Peyer's patch (tissue), 4 donors: ENCODE measurements around the gene ATRIP. TPM values are rescaled to one million over a fixed set of nuclear protein-coding genes. Genes with fewer than 3 reads are reported as not detected.

Experiments used
- DNase-seq, 3 donors: peaks; one replicate each; pipeline ENCODE4 v3.0.0-alpha.2; 2017 to 2019
- H3K27ac ChIP-seq, 4 donors: fragments of 200-600 bp; sonication (generic); one replicate each; pipeline ENCODE4 v1.5.1; 2016 to 2019
- H3K27me3 ChIP-seq, 2 donors: fragments of 200-600 bp; sonication (generic); one replicate each; pipeline ENCODE4 v1.5.1; 2019
- H3K36me3 ChIP-seq, 3 donors: fragments of 200-600 bp; sonication (generic); one replicate each; pipeline ENCODE4 v1.5.1; 2016 to 2019
- H3K4me1 ChIP-seq, 4 donors: fragments of 200-600 bp; sonication (generic); one replicate each; pipeline ENCODE4 v1.5.1; 2016 to 2019
- H3K4me3 ChIP-seq, 4 donors: fragments of 200-600 bp; sonication (generic); 1 replicate in 3 of 4; 2 replicates in 1 of 4; pipeline ENCODE4 v1.5.1; 2016 to 2019; ENCODE audit warnings: mild to moderate bottlenecking in 1 of 4
- H3K9me3 ChIP-seq, 4 donors: fragments of 200-600 bp; sonication (generic); one replicate each; pipeline ENCODE4 v1.5.1; 2016 to 2019; ENCODE audit warnings: mild to moderate bottlenecking in 1 of 4
- POLR2A ChIP-seq, 2 donors: fragments of 450-650 bp; IDR thresholded peaks; one replicate each; pipeline ENCODE4 v1.5.1; 2017; ENCODE audit warnings: antibody characterized with exemption in 2 of 2, mild to moderate bottlenecking in 2 of 2, moderate library complexity in 2 of 2
- total RNA-seq, 4 donors: library from RNA; depleted of rRNA; stranded (reverse); fragments of >200 nt; gene quantifications; one replicate each; pipeline ENCODE4 v1.1.0, GENCODE V29; 2016
- TF ChIP-seq, protein P1 (sequence below), 6 experiments: fragments of 450-650 bp in 4 of 6; fragments of 200-600 bp in 2 of 6; sonication (generic) in 1 of 6; IDR thresholded peaks; one replicate each; pipeline ENCODE4 v1.5.1; 2017 to 2019; ENCODE audit warnings: antibody characterized with exemption in 6 of 6, mild to moderate bottlenecking in 3 of 6, moderate library complexity in 1 of 6

The ATRIP gene
- total RNA-seq, 4 donors from 2014 or later: 2.6 to 13.2 (median 6.0) TPM

DNA sequence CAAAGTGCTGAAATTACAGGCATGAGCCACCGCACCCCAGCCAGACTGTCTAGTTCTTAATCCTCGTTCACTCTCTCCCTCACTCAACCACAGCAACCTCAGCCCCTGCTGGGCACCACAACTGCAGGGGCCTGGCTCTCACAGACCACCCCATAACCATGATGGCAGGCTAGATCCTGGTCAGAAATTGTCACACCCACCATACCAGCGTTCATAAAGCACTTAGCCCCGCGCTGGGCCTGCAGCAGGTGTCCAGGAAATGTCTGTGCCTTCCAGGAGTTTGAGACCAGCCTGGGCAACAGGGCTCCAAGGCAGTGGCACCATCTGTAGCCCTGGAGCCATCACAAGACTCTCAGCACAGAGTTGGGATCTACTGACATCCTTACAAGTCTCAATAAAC, 55.6 kb downstream of the ATRIP start:
- no peak for DNase-seq
- no peaks in the 10 kb centered on the region for H3K9me3 ChIP-seq
- peaks cover 0 to 12% (median 7%) of the 10 kb centered on the region in 4 donors for H3K4me1 ChIP-seq
- TF ChIP-seq POLR2A (IDR thresholded peaks at IDR 0.05): no peak
- TF ChIP-seq, protein P1, sequence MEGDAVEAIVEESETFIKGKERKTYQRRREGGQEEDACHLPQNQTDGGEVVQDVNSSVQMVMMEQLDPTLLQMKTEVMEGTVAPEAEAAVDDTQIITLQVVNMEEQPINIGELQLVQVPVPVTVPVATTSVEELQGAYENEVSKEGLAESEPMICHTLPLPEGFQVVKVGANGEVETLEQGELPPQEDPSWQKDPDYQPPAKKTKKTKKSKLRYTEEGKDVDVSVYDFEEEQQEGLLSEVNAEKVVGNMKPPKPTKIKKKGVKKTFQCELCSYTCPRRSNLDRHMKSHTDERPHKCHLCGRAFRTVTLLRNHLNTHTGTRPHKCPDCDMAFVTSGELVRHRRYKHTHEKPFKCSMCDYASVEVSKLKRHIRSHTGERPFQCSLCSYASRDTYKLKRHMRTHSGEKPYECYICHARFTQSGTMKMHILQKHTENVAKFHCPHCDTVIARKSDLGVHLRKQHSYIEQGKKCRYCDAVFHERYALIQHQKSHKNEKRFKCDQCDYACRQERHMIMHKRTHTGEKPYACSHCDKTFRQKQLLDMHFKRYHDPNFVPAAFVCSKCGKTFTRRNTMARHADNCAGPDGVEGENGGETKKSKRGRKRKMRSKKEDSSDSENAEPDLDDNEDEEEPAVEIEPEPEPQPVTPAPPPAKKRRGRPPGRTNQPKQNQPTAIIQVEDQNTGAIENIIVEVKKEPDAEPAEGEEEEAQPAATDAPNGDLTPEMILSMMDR (IDR thresholded peaks at IDR 0.05): no peak
- no peak overlapping the region for H3K4me3 ChIP-seq
- peaks cover 0 to 6% (median 0%) of the 10 kb centered on the region in 3 donors for H3K36me3 ChIP-seq
- peak overlapping the region in 1 of 4 donors; percentile 92 for H3K27ac ChIP-seq
- H3K27me3 ChIP-seq: no peaks in the 10 kb centered on the region

DNA sequence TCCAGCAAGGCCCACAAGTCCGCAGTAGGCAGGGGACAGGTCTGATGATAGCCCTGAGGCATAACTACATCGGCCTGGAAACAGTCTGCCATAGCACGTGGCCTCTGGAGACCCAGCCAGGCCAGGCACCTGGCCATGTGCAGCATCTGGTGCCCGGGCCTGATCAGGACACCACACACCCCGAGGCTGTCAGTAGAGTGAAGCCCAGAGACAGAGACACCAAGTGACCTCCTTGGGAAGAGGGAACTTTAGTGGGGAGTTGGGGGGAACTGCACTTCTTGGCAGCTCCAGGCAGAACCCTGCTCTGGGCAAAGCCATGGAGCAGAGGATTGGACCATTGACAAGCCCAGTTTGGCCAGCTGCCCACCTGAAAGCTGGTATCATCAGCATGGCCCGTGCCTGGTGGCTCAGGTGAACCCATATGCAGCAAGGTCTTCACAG, 56.2 kb downstream of the ATRIP start:
- H3K4me3 ChIP-seq: peak overlapping the region in 1 of 4 donors; percentile 94
- H3K27me3 ChIP-seq: no peaks in the 10 kb centered on the region
- TF ChIP-seq, protein P1 (IDR thresholded peaks at IDR 0.05): no peak
- TF ChIP-seq POLR2A (IDR thresholded peaks at IDR 0.05): no peak
- no peaks in the 10 kb centered on the region for H3K9me3 ChIP-seq
- no peak for DNase-seq
- peaks cover 0 to 12% (median 7%) of the 10 kb centered on the region in 4 donors for H3K4me1 ChIP-seq
- H3K36me3 ChIP-seq: peaks cover 0 to 6% (median 0%) of the 10 kb centered on the region in 3 donors
- peak overlapping the region; percentile 83 to 94 (median 88) for H3K27ac ChIP-seq

DNA sequence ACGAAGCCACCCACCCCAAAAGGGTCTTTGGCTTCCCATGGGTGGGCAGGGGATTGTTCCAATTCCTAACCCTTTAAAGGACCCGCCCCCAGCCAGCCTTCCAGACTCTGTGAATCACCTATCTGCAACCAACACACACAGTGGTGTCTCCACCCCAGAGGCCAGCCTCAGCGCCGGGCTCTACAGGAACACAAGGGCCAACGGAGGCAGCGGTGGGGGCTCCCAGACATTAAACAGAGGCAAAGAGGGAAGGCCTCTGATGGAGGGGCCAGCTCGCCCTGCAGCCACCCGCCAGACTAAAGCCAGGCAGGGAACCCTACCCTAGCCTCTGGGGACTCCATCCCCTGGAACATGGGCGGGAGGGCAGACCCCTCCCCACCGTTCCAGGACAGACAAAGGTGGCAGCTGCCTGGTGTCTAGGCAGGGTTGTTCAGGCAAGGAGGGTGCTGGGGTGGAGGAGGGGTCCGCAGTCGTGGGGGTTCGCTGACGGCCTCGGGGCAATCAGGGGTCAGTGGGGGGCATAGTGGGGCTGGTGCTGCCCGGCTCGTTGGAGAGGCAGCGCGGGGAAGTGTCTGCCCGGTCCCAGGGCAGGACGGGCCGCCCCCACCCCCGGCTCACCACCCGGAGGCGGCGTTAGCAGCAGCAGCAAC, 57.0 kb downstream of the ATRIP start:
- Histone ChIP-seq H3K4me1 (peaks cover 0 to 12% (median 7%) of the 10 kb centered on the region in 4 donors), H3K36me3 (peaks cover 0 to 5% (median 0%) of the 10 kb centered on the region in 3 donors), H3K4me3 (peak overlapping the region; percentile 75 to 94 (median 86)), H3K27ac (peak overlapping the region; percentile 83 to 94 (median 88)), H3K9me3 (no peaks in the 10 kb centered on the region), H3K27me3 (no peaks in the 10 kb centered on the region)
- TF ChIP-seq, protein P1 (IDR thresholded peaks at IDR 0.05): no peak
- no peak for TF ChIP-seq POLR2A (IDR thresholded peaks at IDR 0.05)
- DNase-seq: peak in 2 of 3 donors; percentile 42 to 66

DNA sequence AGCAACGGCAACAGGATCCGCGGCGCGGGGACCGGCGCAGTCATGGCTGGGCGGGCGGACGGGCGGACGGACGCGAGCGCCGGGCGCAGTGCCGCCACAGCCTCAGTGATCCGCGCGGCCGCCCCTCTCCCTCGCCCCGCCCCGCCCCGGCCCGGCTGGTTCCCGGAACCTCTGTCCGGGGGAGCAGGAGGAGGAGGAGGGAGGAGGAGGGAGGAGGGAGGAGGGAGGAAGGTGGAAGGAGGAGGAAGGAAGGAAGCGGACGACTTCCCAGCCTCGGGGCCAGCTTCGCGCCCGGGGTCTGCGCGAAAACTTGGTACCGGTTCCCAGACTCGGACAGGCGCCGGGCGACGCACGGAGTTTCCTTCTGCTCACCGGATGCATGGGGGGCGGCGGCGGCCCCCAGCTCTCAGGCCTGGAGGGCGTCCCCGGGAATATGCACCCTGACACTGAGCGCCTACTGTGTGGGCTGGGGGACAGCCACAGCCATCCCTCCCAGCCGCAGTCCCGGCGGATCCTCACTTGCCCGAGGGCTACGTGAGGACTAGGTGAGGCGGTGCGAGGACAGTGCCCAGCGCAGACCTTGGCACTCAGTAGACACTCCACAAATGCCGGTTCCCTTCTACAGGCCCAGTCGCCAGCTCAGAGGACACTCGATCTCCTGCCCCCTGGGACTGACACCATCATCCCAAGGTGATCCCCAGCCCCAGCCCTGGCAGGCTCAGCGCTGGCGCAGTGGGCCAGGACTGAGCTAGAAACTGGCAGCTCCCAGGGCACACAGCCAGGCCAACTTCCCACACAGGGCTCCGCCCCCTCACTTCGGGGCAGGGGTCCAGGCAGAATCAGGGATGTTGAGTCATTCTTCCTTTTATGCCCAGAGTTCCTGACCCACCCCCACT, 57.8 kb downstream of the ATRIP start, which contains the start of gene SHISA5:
Gene SHISA5 (minus strand): TSS at position 124 of the 896 bp plus-strand sequence. CDS start 80 bp downstream, at position 44.
- Histone ChIP-seq H3K4me1 (peaks cover 0 to 12% (median 7%) of the 10 kb centered on the region in 4 donors), H3K36me3 (no peaks in the 10 kb centered on the region), H3K27me3 (no peaks in the 10 kb centered on the region), H3K4me3 (peak within 1 kb of the TSS; percentile 75 to 94 (median 86)), H3K9me3 (no peaks in the 10 kb centered on the region), H3K27ac (peak within 1 kb of the TSS; percentile 83 to 94 (median 88))
- TF ChIP-seq, protein P1 (IDR thresholded peaks at IDR 0.05): no peak
- TF ChIP-seq POLR2A (IDR thresholded peaks at IDR 0.05): peak in 1 of 2 donors; percentile 9
- DNase-seq: peak; percentile 59 to 85 (median 81)

DNA sequence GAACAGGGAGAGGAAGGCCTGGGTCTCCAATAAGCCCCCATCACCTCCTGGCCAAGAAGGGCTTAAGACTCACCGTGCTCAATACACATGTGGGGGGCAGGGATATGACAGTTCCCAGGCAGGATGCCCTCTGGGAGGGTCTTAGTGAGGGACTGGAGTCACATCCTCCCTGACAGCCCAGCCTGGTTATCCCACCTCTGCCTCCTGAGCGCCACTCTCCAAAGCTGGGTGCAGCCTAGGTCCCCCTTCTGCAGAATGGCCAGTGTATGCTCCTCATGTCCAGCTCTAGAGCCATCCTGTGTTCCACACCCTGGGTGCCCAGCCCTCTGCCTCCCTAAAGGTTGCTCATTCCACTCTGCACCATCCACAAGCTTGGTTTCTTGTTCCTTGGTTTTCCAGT, 58.6 kb downstream of the ATRIP start:
- Histone ChIP-seq H3K36me3 (no peaks in the 10 kb centered on the region), H3K4me1 (peaks cover 0 to 12% (median 7%) of the 10 kb centered on the region in 4 donors), H3K27ac (peak overlapping the region in 3 of 4 donors; percentile 85 to 94 (median 92)), H3K27me3 (no peaks in the 10 kb centered on the region), H3K9me3 (no peaks in the 10 kb centered on the region), H3K4me3 (no peak overlapping the region)
- TF ChIP-seq, protein P1 (IDR thresholded peaks at IDR 0.05): no peak
- no peak for TF ChIP-seq POLR2A (IDR thresholded peaks at IDR 0.05)
- DNase-seq: no peak
